ENCODE measurements around the gene PHC2. TPM values are rescaled to one million over a fixed set of nuclear protein-coding genes. Genes with fewer than 3 reads are reported as not detected.

PHC2 gene
- polyA plus RNA-seq, 1 donor from 2014 or later, result 171 TPM

- no peaks in the 10 kb centered on the region for H3K9me2 ChIP-seq (ENCODE audit: insufficient read depth, low read length)
- H3K27ac ChIP-seq (ENCODE audit: low read length), result no peak overlapping the region
- no peak overlapping the region for H3K9ac ChIP-seq (ENCODE audit: low read length)
- H3K36me3 ChIP-seq (ENCODE audit: insufficient read depth, low read length), result peaks cover 7% of the 10 kb centered on the region
- H4K20me1 ChIP-seq (ENCODE audit: insufficient read depth), result peaks cover 12% of the 10 kb centered on the region
- no peak overlapping the region for H2AFZ ChIP-seq (ENCODE audit: low read depth, low read length)
- H3K9me3 ChIP-seq (ENCODE audit: low read length), result no peaks in the 10 kb centered on the region
- no peaks in the 10 kb centered on the region for H3F3A ChIP-seq (ENCODE audit: insufficient read depth, low read length, poor library complexity, severe bottlenecking)
- no peak overlapping the region for H3K4me2 ChIP-seq (ENCODE audit: low read length)
- H3K27me3 ChIP-seq (ENCODE audit: insufficient read depth, low read depth, low read length), result no peaks in the 10 kb centered on the region
- H3K79me2 ChIP-seq (replicated peaks; ENCODE audit: insufficient read depth, low read length), result peaks cover 36% of the 10 kb centered on the region
- no peak overlapping the region for H3K4me3 ChIP-seq (ENCODE audit: low read length)
- no peak for TF ChIP-seq MXI1 (conservative IDR thresholded peaks at IDR 0.05; ENCODE audit: poor library complexity, severe bottlenecking)
- no peak for TF ChIP-seq POLR2AphosphoS5 (IDR thresholded peaks at IDR 0.05)
- no peak for TF ChIP-seq EP300 (conservative IDR thresholded peaks at IDR 0.05; ENCODE audit: poor library complexity, severe bottlenecking)
- no peak for TF ChIP-seq CTCF (IDR thresholded peaks at IDR 0.05; ENCODE audit: poor library complexity, severe bottlenecking)
- TF ChIP-seq TAF1 (IDR thresholded peaks at IDR 0.05; ENCODE audit: low read depth), result no peak
- no peak for TF ChIP-seq RAD21 (conservative IDR thresholded peaks at IDR 0.05)
- no peak for TF ChIP-seq EZH2 (IDR thresholded peaks at IDR 0.05; ENCODE audit: borderline replicate concordance, insufficient read depth, low read length, poor library complexity, severe bottlenecking)
- TF ChIP-seq REST (IDR thresholded peaks at IDR 0.05; ENCODE audit: borderline replicate concordance), result no peak
Observed at GRCh38 chr1:33377013-33377412, 53.9 kb downstream of the PHC2 start.

GRCh38 chr1:33375316-33375715, 55.6 kb downstream of the PHC2 start:
- Histone ChIP-seq H3K36me3 (ENCODE audit: insufficient read depth, low read length) (peaks cover 7% of the 10 kb centered on the region), H3K27me3 (ENCODE audit: insufficient read depth, low read depth, low read length) (no peaks in the 10 kb centered on the region), H3K9me3 (ENCODE audit: low read length) (no peaks in the 10 kb centered on the region), H3K4me2 (ENCODE audit: low read length) (no peak overlapping the region), H4K20me1 (ENCODE audit: insufficient read depth) (peaks cover 10% of the 10 kb centered on the region), H3K9ac (ENCODE audit: low read length) (no peak overlapping the region), H3K4me3 (ENCODE audit: low read length) (no peak overlapping the region), H2AFZ (ENCODE audit: low read depth, low read length) (no peak overlapping the region), H3K27ac (ENCODE audit: low read length) (no peak overlapping the region), H3K9me2 (ENCODE audit: insufficient read depth, low read length) (no peaks in the 10 kb centered on the region), H3F3A (ENCODE audit: insufficient read depth, low read length, poor library complexity, severe bottlenecking) (no peaks in the 10 kb centered on the region), H3K79me2 (replicated peaks; ENCODE audit: insufficient read depth, low read length) (peaks cover 20% of the 10 kb centered on the region)
- no peak for TF ChIP-seq RAD21 (conservative IDR thresholded peaks at IDR 0.05)
- no peak for TF ChIP-seq REST (IDR thresholded peaks at IDR 0.05; ENCODE audit: borderline replicate concordance)
- TF ChIP-seq EP300 (conservative IDR thresholded peaks at IDR 0.05; ENCODE audit: poor library complexity, severe bottlenecking), result no peak
- TF ChIP-seq CTCF (IDR thresholded peaks at IDR 0.05; ENCODE audit: poor library complexity, severe bottlenecking), result no peak
- no peak for TF ChIP-seq EZH2 (IDR thresholded peaks at IDR 0.05; ENCODE audit: borderline replicate concordance, insufficient read depth, low read length, poor library complexity, severe bottlenecking)
- TF ChIP-seq POLR2AphosphoS5 (IDR thresholded peaks at IDR 0.05), result no peak
- no peak for TF ChIP-seq MXI1 (conservative IDR thresholded peaks at IDR 0.05; ENCODE audit: poor library complexity, severe bottlenecking)
- TF ChIP-seq TAF1 (IDR thresholded peaks at IDR 0.05; ENCODE audit: low read depth), result no peak
- TF ChIP-seq SMC3 (conservative IDR thresholded peaks at IDR 0.05; ENCODE audit: poor library complexity), result no peak

Data from neural cell (in vitro differentiated cells).